Omental fat pad (tissue), 4 donors: ENCODE results near the gene ADGRL1. TPM values are rescaled to one million over a fixed set of nuclear protein-coding genes. Genes with fewer than 3 reads are reported as not detected.

Experiments used
- ATAC-seq: fragments of 150-250 bp; one replicate; pipeline ENCODE4 v1.9.1; 2016; ENCODE audit warnings: mild to moderate bottlenecking, moderate library complexity; ENCODE audit not compliant: low FRiP score
- DNase-seq: peaks from one replicate; pipeline ENCODE4 v3.0.0-alpha.2; 2019; ENCODE audit warnings: low spot score
- CTCF ChIP-seq, 3 donors: fragments of 450-650 bp; IDR thresholded peaks; one replicate each; pipeline ENCODE4 v1.5.1; 2016 to 2017; ENCODE audit warnings: antibody characterized with exemption in 3 of 3, mild to moderate bottlenecking in 3 of 3, moderate library complexity in 2 of 3
- total RNA-seq, 4 donors: library from RNA; depleted of rRNA; stranded (reverse); fragments of >200 nt; gene quantifications; one replicate each; pipeline ENCODE4 v1.1.0, GENCODE V29; 2016

ADGRL1 gene
- total RNA-seq, 4 donors from 2014 or later, result 7.7 to 18.0 (median 13.9) TPM

GRCh38 chr19:14168259-14168972 lies 37.6 kb downstream of the ADGRL1 start:
- DNase-seq (no peak), ATAC-seq (no peak)
- no peak for TF ChIP-seq CTCF (IDR thresholded peaks at IDR 0.05)

- no peak for TF ChIP-seq CTCF (IDR thresholded peaks at IDR 0.05)
- DNase-seq (no peak), ATAC-seq (no peak)
Measured at GRCh38 chr19:14167576-14168138, 38.3 kb downstream of the ADGRL1 start.

GRCh38 chr19:14166999-14167575 lies 38.9 kb downstream of the ADGRL1 start:
- DNase-seq, result no peak
- TF ChIP-seq CTCF (IDR thresholded peaks at IDR 0.05), result no peak
- no peak for ATAC-seq

GRCh38 chr19:14165990-14166830 lies 39.8 kb downstream of the ADGRL1 start:
- TF ChIP-seq CTCF (IDR thresholded peaks at IDR 0.05), result no peak
- DNase-seq (no peak), ATAC-seq (no peak)

- DNase-seq, result no peak
Measured at GRCh38 chr19:14164724-14165493, 41.1 kb downstream of the ADGRL1 start.

More at GRCh38 chr19:14164724-14165493, 41.1 kb downstream of the ADGRL1 start:
- no peak for ATAC-seq
- no peak for TF ChIP-seq CTCF (IDR thresholded peaks at IDR 0.05)
